ENCODE results near the gene PARD3B. TPM values are rescaled to one million over a fixed set of nuclear protein-coding genes. Genes with fewer than 3 reads are reported as not detected.

Gene PARD3B
- total and polyA plus RNA-seq, 2 experiments from 2014 or later: 3.5 to 4.4 TPM

DNA sequence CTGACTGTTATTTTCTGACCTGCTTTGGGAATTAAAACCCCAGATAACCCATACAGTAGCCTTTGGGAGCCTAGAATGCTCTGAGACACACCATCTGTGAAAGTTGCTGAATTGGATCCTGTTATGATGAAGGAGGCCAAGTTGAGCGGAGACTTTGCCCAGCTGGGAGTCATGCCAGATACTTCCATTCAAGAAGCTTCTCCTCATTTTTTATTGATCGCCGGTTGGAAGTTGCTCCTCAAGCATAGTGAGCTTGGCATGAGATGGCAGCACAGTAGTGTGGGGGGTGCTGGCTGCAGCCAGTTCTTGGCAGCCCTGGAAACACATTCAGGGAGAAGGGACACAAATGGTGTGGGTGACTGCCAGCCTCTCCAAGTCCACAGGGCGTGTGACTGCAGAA is 866.3 kb downstream of the PARD3B start:
- DNase-seq (ENCODE audit: low spot score): no peak
- H3K27me3 Mint-ChIP-seq (ENCODE audit: insufficient read depth, low read depth, poor library complexity): no peaks in the 10 kb centered on the region
- ATAC-seq: no peak
- H3K27ac Mint-ChIP-seq: no peak overlapping the region
- H3K9me2 ChIP-seq (ENCODE audit: insufficient read depth): no peaks in the 10 kb centered on the region
- H3K4me1 Mint-ChIP-seq: no peaks in the 10 kb centered on the region
- no peaks in the 10 kb centered on the region for H4K20me1 ChIP-seq (replicated peaks; ENCODE audit: insufficient read depth)
- no peaks in the 10 kb centered on the region for H3K36me3 ChIP-seq (ENCODE audit: insufficient read depth)
- H3K4me1 ChIP-seq (ENCODE audit: insufficient read depth): no peaks in the 10 kb centered on the region
- H3K4me2 ChIP-seq: no peak overlapping the region
- H3K9me3 Mint-ChIP-seq: no peaks in the 10 kb centered on the region
- H3K27ac ChIP-seq (ENCODE audit: low read depth): no peak overlapping the region
- H3K79me2 ChIP-seq (replicated peaks; ENCODE audit: insufficient read depth): no peaks in the 10 kb centered on the region
- no peaks in the 10 kb centered on the region for H3K27me3 ChIP-seq (ENCODE audit: insufficient read depth)
- no peaks in the 10 kb centered on the region for H3K36me3 Mint-ChIP-seq (ENCODE audit: low read depth)
- no peaks in the 10 kb centered on the region for H3F3A ChIP-seq (replicated peaks; ENCODE audit: low read depth)
- no peak overlapping the region for H3K4me3 Mint-ChIP-seq
- TF ChIP-seq EZH2 (IDR thresholded peaks at IDR 0.05; ENCODE audit: low read depth, unreplicated experiment) (no peak), ZNF114 (CRISPR knock-in tag; IDR thresholded peaks at IDR 0.05) (no peak), EZH2phosphoT487 (IDR thresholded peaks at IDR 0.05; ENCODE audit: unreplicated experiment) (no peak), JUNB (IDR thresholded peaks at IDR 0.05; ENCODE audit: unreplicated experiment) (no peak), NANOG (IDR thresholded peaks at IDR 0.05; ENCODE audit: borderline replicate concordance) (no peak), STAT1 (IDR thresholded peaks at IDR 0.05; ENCODE audit: unreplicated experiment) (no peak), ZNF331 (CRISPR knock-in tag; IDR thresholded peaks at IDR 0.05; ENCODE audit: low read depth) (no peak), POLR2AphosphoS5 (IDR thresholded peaks at IDR 0.05; ENCODE audit: low read depth) (no peak), CREB1 (CRISPR knock-in tag; IDR thresholded peaks at IDR 0.05; ENCODE audit: low read depth) (no peak)
- TF ChIP-seq, protein P1, sequence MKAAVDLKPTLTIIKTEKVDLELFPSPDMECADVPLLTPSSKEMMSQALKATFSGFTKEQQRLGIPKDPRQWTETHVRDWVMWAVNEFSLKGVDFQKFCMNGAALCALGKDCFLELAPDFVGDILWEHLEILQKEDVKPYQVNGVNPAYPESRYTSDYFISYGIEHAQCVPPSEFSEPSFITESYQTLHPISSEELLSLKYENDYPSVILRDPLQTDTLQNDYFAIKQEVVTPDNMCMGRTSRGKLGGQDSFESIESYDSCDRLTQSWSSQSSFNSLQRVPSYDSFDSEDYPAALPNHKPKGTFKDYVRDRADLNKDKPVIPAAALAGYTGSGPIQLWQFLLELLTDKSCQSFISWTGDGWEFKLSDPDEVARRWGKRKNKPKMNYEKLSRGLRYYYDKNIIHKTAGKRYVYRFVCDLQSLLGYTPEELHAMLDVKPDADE (IDR thresholded peaks at IDR 0.05): no peak
- TF ChIP-seq, protein P2, sequence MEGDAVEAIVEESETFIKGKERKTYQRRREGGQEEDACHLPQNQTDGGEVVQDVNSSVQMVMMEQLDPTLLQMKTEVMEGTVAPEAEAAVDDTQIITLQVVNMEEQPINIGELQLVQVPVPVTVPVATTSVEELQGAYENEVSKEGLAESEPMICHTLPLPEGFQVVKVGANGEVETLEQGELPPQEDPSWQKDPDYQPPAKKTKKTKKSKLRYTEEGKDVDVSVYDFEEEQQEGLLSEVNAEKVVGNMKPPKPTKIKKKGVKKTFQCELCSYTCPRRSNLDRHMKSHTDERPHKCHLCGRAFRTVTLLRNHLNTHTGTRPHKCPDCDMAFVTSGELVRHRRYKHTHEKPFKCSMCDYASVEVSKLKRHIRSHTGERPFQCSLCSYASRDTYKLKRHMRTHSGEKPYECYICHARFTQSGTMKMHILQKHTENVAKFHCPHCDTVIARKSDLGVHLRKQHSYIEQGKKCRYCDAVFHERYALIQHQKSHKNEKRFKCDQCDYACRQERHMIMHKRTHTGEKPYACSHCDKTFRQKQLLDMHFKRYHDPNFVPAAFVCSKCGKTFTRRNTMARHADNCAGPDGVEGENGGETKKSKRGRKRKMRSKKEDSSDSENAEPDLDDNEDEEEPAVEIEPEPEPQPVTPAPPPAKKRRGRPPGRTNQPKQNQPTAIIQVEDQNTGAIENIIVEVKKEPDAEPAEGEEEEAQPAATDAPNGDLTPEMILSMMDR (conservative IDR thresholded peaks at IDR 0.05; ENCODE audit: low read depth in 2 of 2): no peak
- TF ChIP-seq, protein P3, sequence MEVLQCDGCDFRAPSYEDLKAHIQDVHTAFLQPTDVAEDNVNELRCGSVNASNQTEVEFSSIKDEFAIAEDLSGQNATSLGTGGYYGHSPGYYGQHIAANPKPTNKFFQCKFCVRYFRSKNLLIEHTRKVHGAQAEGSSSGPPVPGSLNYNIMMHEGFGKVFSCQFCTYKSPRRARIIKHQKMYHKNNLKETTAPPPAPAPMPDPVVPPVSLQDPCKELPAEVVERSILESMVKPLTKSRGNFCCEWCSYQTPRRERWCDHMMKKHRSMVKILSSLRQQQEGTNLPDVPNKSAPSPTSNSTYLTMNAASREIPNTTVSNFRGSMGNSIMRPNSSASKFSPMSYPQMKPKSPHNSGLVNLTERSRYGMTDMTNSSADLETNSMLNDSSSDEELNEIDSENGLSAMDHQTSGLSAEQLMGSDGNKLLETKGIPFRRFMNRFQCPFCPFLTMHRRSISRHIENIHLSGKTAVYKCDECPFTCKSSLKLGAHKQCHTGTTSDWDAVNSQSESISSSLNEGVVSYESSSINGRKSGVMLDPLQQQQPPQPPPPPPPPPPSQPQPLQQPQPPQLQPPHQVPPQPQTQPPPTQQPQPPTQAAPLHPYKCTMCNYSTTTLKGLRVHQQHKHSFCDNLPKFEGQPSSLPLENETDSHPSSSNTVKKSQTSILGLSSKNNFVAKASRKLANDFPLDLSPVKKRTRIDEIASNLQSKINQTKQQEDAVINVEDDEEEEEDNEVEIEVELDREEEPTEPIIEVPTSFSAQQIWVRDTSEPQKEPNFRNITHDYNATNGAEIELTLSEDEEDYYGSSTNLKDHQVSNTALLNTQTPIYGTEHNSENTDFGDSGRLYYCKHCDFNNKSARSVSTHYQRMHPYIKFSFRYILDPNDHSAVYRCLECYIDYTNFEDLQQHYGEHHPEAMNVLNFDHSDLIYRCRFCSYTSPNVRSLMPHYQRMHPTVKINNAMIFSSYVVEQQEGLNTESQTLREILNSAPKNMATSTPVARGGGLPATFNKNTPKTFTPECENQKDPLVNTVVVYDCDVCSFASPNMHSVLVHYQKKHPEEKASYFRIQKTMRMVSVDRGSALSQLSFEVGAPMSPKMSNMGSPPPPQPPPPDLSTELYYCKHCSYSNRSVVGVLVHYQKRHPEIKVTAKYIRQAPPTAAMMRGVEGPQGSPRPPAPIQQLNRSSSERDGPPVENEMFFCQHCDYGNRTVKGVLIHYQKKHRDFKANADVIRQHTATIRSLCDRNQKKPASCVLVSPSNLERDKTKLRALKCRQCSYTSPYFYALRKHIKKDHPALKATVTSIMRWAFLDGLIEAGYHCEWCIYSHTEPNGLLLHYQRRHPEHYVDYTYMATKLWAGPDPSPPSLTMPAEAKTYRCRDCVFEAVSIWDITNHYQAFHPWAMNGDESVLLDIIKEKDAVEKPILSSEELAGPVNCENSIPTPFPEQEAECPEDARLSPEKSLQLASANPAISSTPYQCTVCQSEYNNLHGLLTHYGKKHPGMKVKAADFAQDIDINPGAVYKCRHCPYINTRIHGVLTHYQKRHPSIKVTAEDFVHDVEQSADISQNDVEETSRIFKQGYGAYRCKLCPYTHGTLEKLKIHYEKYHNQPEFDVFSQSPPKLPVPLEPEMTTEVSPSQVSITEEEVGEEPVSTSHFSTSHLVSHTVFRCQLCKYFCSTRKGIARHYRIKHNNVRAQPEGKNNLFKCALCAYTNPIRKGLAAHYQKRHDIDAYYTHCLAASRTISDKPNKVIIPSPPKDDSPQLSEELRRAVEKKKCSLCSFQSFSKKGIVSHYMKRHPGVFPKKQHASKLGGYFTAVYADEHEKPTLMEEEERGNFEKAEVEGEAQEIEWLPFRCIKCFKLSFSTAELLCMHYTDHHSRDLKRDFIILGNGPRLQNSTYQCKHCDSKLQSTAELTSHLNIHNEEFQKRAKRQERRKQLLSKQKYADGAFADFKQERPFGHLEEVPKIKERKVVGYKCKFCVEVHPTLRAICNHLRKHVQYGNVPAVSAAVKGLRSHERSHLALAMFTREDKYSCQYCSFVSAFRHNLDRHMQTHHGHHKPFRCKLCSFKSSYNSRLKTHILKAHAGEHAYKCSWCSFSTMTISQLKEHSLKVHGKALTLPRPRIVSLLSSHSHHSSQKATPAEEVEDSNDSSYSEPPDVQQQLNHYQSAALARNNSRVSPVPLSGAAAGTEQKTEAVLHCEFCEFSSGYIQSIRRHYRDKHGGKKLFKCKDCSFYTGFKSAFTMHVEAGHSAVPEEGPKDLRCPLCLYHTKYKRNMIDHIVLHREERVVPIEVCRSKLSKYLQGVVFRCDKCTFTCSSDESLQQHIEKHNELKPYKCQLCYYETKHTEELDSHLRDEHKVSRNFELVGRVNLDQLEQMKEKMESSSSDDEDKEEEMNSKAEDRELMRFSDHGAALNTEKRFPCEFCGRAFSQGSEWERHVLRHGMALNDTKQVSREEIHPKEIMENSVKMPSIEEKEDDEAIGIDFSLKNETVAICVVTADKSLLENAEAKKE (CRISPR knock-in tag; IDR thresholded peaks at IDR 0.05): no peak
- H2AFZ ChIP-seq: no peak overlapping the region
- H3K4me3 ChIP-seq: no peak overlapping the region
